Keratinocyte (primary cell): Measurements from ENCODE around the gene TMEM185B. TPM values are rescaled to one million over a fixed set of nuclear protein-coding genes. Genes with fewer than 3 reads are reported as not detected.
A peak's percentile ranks its signal among the peaks of the same experiment; 100 is the strongest.

Experiments used
- DNase-seq: peaks from one replicate; pipeline ENCODE4 v3.0.0-alpha.2; 2011; ENCODE audit warnings: low read depth, missing footprints, low spot score
- FAIRE-seq: peaks from 2 replicates; lab custom pipeline; 2011; peaks lifted over from hg19 to GRCh38; lab: Jason Lieb, UNC
- H2AFZ ChIP-seq: 2 replicates; pipeline ENCODE4 v1.6.0; 2012; ENCODE audit warnings: low read length, control low read depth, inconsistent platforms; ENCODE audit not compliant: control insufficient read depth
- H3K27ac ChIP-seq: 2 replicates; pipeline ENCODE4 v1.5.1; 2011; ENCODE audit warnings: low read length; ENCODE audit not compliant: control insufficient read depth, insufficient read depth
- H3K27me3 ChIP-seq: 3 replicates; pipeline ENCODE4 v1.6.0; 2011; ENCODE audit warnings: low read length; ENCODE audit not compliant: control insufficient read depth, insufficient read depth; ENCODE audit errors: extremely low read depth
- H3K36me3 ChIP-seq, 2 experiments: 2 replicates in 1 of 2; 3 replicates in 1 of 2; pipeline ENCODE4 v1.5.1; 2011; ENCODE audit warnings: low read length in 2 of 2, mild to moderate bottlenecking in 1 of 2; ENCODE audit not compliant: control insufficient read depth in 2 of 2, insufficient read depth in 2 of 2; ENCODE audit errors: extremely low read depth in 1 of 2
- H3K4me1 ChIP-seq: 3 replicates; pipeline ENCODE4 v1.5.1; 2011; ENCODE audit warnings: low read length; ENCODE audit not compliant: control insufficient read depth, insufficient read depth; ENCODE audit errors: extremely low read depth
- H3K4me2 ChIP-seq: 3 replicates; pipeline ENCODE4 v1.6.0; 2011; ENCODE audit warnings: low read depth, low read length; ENCODE audit not compliant: control insufficient read depth, insufficient read depth; ENCODE audit errors: extremely low read depth
- H3K4me3 ChIP-seq, 3 experiments: fragments of 200-600 bp in 1 of 3; sonication (generic) in 1 of 3; 2 replicates in 2 of 3; 3 replicates in 1 of 3; pipeline ENCODE4 v1.5.1; 2011 to 2016; ENCODE audit warnings: low read length in 3 of 3, mild to moderate bottlenecking in 3 of 3, control low read depth in 2 of 3, inconsistent platforms in 1 of 3, low read depth in 1 of 3, mixed read lengths in 1 of 3, mixed run types in 1 of 3, moderate library complexity in 1 of 3; ENCODE audit not compliant: control insufficient read depth in 2 of 3, insufficient read depth in 2 of 3; ENCODE audit errors: extremely low read depth in 1 of 3
- H3K79me2 ChIP-seq: 2 replicates; pipeline ENCODE4 v1.6.0; 2012; ENCODE audit warnings: low read length; ENCODE audit not compliant: control insufficient read depth, insufficient read depth
- H3K9ac ChIP-seq: 3 replicates; pipeline ENCODE4 v1.6.0; 2011; ENCODE audit warnings: low read length; ENCODE audit not compliant: control insufficient read depth, insufficient read depth; ENCODE audit errors: extremely low read depth
- H3K9me1 ChIP-seq: 3 replicates; pipeline ENCODE4 v1.6.0; 2011; ENCODE audit warnings: low read length; ENCODE audit not compliant: control insufficient read depth, insufficient read depth; ENCODE audit errors: extremely low read depth
- H3K9me3 ChIP-seq: 2 replicates; pipeline ENCODE4 v1.5.1; 2012; ENCODE audit warnings: low read depth, low read length; ENCODE audit not compliant: control insufficient read depth
- H4K20me1 ChIP-seq: 3 replicates; pipeline ENCODE4 v1.6.0; 2011; ENCODE audit warnings: low read length; ENCODE audit not compliant: control insufficient read depth, insufficient read depth; ENCODE audit errors: extremely low read depth
- CTCF ChIP-seq, 3 experiments: IDR thresholded peaks in 1 of 3; conservative IDR thresholded peaks in 1 of 3; optimal IDR thresholded peaks in 1 of 3; 2 replicates in 2 of 3; 3 replicates in 1 of 3; pipeline versions ENCODE3 to v1.5.1; 2011; ENCODE audit warnings: low read length in 3 of 3, mild to moderate bottlenecking in 3 of 3, moderate library complexity in 2 of 3, control low read depth in 1 of 3, inconsistent platforms in 1 of 3; ENCODE audit not compliant: insufficient read depth in 2 of 3; ENCODE audit errors: extremely low read depth in 1 of 3
- EZH2 ChIP-seq: IDR thresholded peaks from one replicate; pipeline ENCODE4 v1.6.1; 2012; ENCODE audit warnings: inconsistent platforms, mild to moderate bottlenecking, low read length, moderate library complexity
- dilution Hi-C: fragments of 300-500 bp; cut with MboI; formaldehyde crosslinking; loops from one replicate; pipeline ENCODE4 v1.7.0; 2020; ENCODE audit warnings: low sequenced_read_pairs; ENCODE audit not compliant: extremely low pct_ligation_motif_present
- polyA plus RNA-seq, 5 experiments: library from polyadenylated mRNA; depleted of rRNA in 3 of 5; stranded (reverse) in 3 of 5; stranded (forward) in 1 of 5; unstranded in 1 of 5; fragments of >200 nt; gene quantifications; 1 replicate in 1 of 5; 2 replicates in 3 of 5; 3 replicates in 1 of 5; pipeline versions ENCODE4 v1.2.1 to v1.2.3, GENCODE V29; 2011 to 2012; ENCODE audit warnings: missing spikeins in 2 of 5, low read depth in 1 of 5, low replicate concordance in 1 of 5

Gene TMEM185B
- polyA plus RNA-seq, 1 donor (not counting 4 experiments of a cell fraction or from before 2014, with no cell fraction given): 13.4 TPM

- Histone ChIP-seq H3K4me2 (peak overlapping the region; percentile 29), H3K4me1 (peaks cover 27% of the 10 kb centered on the region), H3K9ac (no peak overlapping the region), H3K27ac (no peak overlapping the region), H3K9me3 (no peaks in the 10 kb centered on the region), H3K4me3 (no peak overlapping the region), H3K79me2 (no peaks in the 10 kb centered on the region), H3K36me3 (no peaks in the 10 kb centered on the region), H3K9me1 (no peaks in the 10 kb centered on the region), H4K20me1 (no peaks in the 10 kb centered on the region), H3K27me3 (no peaks in the 10 kb centered on the region), H2AFZ (no peak overlapping the region)
- peak; percentile 96 for FAIRE-seq
- peak; percentile 69 for DNase-seq
- no peak for TF ChIP-seq CTCF (optimal IDR thresholded peaks at IDR 0.05 in 1 of 3, IDR thresholded peaks at IDR 0.05 in 1 of 3, conservative IDR thresholded peaks at IDR 0.05 in 1 of 3; ENCODE audit: extremely low read depth in 1 of 3, insufficient read depth in 2 of 3, low read length in 3 of 3)
- TF ChIP-seq EZH2: no peak
- dilution Hi-C loops: no loop called here
Measured at GRCh38 chr2:120246546-120247300, 23.5 kb upstream of the TMEM185B start.

- Histone ChIP-seq H3K4me3 (no peak overlapping the region), H3K27me3 (no peaks in the 10 kb centered on the region), H3K9me1 (no peaks in the 10 kb centered on the region), H3K4me1 (peaks cover 26% of the 10 kb centered on the region), H4K20me1 (no peaks in the 10 kb centered on the region), H3K27ac (no peak overlapping the region), H3K4me2 (no peak overlapping the region), H3K79me2 (no peaks in the 10 kb centered on the region), H2AFZ (no peak overlapping the region), H3K9me3 (no peaks in the 10 kb centered on the region), H3K9ac (no peak overlapping the region), H3K36me3 (no peaks in the 10 kb centered on the region)
- TF ChIP-seq EZH2: no peak
- FAIRE-seq (no peak), DNase-seq (no peak)
- dilution Hi-C loops: no loop called here
Measured at GRCh38 chr2:120245520-120246332, 22.5 kb upstream of the TMEM185B start.
